Right atrium auricular region (tissue), 2 donors: ENCODE measurements around the gene CCDC138. TPM values are rescaled to one million over a fixed set of nuclear protein-coding genes. Genes with fewer than 3 reads are reported as not detected.

Experiments
- DNase-seq: peaks from one replicate; pipeline ENCODE4 v3.0.0-alpha.2; 2019; ENCODE audit warnings: low spot score
- H3K27ac ChIP-seq, 2 donors: fragments of 200-600 bp; sonication (generic); 1 replicate in 1 of 2; 2 replicates in 1 of 2; pipeline ENCODE4 v1.5.1; 2016 to 2019
- H3K27me3 ChIP-seq, 2 donors: fragments of 200-600 bp; sonication (generic); one replicate each; pipeline versions ENCODE4 v1.5.1 to v1.6.0; 2017 to 2019
- H3K36me3 ChIP-seq: fragments of 200-600 bp; sonication (generic); one replicate; pipeline ENCODE4 v1.5.1; 2016
- H3K4me1 ChIP-seq, 2 donors: fragments of 200-600 bp; sonication (generic); one replicate each; pipeline versions ENCODE4 v1.5.1 to v1.6.0; 2017 to 2019
- H3K4me3 ChIP-seq, 2 donors: fragments of 200-600 bp; sonication (generic); 1 replicate in 1 of 2; 2 replicates in 1 of 2; pipeline ENCODE4 v1.5.1; 2017 to 2019; ENCODE audit warnings: mild to moderate bottlenecking in 1 of 2, moderate library complexity in 1 of 2
- H3K9me3 ChIP-seq, 2 donors: fragments of 200-600 bp; sonication (generic); one replicate each; pipeline ENCODE4 v1.5.1; 2019
- total RNA-seq, 2 donors: library from RNA; depleted of rRNA; stranded (reverse); fragments of >200 nt; gene quantifications; one replicate each; pipeline ENCODE4 v1.1.0, GENCODE V29; 2016
- TF ChIP-seq, protein P1 (sequence below), 2 donors: fragments of 200-600 bp; sonication (generic); IDR thresholded peaks; one replicate each; pipeline ENCODE4 v1.5.1; 2019; ENCODE audit warnings: antibody characterized with exemption in 2 of 2

The CCDC138 gene
- total RNA-seq, 2 donors from 2014 or later, result 1.0 to 1.5 TPM

DNA sequence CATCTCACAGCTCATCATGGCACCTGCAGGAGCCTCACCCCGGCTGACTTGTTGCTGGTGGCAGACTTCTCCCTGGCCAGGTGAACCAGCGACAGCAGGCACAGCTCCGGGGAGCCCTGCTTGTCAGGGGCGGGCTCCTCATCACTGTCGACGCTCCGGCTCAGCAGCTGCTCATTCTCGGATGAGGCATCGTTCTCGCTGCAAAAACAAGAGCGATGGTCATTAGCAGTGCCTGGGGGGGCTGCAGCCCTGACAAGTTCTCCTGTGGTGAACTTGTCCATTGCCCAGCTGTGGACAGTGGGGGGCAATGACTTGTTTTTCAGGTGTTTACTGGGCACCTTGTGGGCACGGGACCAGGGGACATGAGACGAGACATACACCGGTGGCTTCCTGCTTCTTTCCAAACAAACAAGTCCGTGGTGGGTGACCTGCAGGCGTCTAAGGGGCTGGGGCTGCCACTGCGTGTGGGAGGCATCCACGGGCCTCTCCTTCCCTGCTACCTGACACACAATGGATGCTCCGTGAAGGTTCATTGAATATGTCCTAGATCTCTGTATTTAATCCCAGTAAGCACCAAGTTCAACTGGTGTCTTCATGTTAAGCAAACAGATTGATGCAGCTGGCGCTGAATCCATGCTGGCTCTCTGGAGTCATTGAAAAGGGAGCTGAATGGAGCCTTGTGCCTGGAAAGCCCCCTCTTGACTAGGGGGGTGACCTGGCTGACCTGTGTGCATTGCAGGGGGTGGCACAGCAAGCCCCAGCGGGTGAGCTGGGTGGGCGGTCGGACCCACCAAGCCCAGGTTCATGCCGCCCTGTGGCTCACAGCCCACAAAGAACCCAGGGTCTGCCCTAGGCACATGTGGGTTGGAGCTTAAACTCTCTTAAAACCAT, 121.5 kb downstream of the CCDC138 start:
- Histone ChIP-seq H3K36me3 (no peaks in the 10 kb centered on the region), H3K27ac (no peak overlapping the region), H3K4me1 (peaks cover 0 to 4% of the 10 kb centered on the region in 2 donors), H3K4me3 (no peak overlapping the region), H3K27me3 (no peaks in the 10 kb centered on the region), H3K9me3 (no peaks in the 10 kb centered on the region)
- peak; percentile 55 for DNase-seq
- TF ChIP-seq, protein P1, sequence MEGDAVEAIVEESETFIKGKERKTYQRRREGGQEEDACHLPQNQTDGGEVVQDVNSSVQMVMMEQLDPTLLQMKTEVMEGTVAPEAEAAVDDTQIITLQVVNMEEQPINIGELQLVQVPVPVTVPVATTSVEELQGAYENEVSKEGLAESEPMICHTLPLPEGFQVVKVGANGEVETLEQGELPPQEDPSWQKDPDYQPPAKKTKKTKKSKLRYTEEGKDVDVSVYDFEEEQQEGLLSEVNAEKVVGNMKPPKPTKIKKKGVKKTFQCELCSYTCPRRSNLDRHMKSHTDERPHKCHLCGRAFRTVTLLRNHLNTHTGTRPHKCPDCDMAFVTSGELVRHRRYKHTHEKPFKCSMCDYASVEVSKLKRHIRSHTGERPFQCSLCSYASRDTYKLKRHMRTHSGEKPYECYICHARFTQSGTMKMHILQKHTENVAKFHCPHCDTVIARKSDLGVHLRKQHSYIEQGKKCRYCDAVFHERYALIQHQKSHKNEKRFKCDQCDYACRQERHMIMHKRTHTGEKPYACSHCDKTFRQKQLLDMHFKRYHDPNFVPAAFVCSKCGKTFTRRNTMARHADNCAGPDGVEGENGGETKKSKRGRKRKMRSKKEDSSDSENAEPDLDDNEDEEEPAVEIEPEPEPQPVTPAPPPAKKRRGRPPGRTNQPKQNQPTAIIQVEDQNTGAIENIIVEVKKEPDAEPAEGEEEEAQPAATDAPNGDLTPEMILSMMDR (IDR thresholded peaks at IDR 0.05), result no peak

DNA sequence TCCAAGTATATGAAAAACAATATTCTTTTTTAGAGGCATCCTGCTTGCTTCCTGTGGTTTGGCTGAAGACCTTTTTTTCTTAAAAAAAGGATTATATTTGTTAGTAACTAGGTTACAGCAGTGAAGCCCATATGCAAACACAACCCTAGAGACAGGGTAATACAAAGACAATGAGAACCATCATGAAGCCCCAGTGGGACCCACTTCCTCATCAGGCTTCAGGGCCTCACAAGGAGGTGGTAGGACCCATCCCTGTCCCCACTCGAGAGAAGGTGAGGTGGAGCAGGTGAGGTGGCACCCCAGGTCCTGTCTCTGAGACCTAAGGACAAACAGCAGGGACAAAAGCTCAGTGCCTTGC, 122.1 kb downstream of the CCDC138 start:
- peak; percentile 32 for DNase-seq
- H3K27me3 ChIP-seq, result no peaks in the 10 kb centered on the region
- H3K36me3 ChIP-seq, result no peaks in the 10 kb centered on the region
- TF ChIP-seq, protein P1 (IDR thresholded peaks at IDR 0.05), result no peak
- peaks cover 0 to 4% of the 10 kb centered on the region in 2 donors for H3K4me1 ChIP-seq
- no peak overlapping the region for H3K27ac ChIP-seq
- H3K9me3 ChIP-seq, result no peaks in the 10 kb centered on the region
- H3K4me3 ChIP-seq, result no peak overlapping the region

DNA sequence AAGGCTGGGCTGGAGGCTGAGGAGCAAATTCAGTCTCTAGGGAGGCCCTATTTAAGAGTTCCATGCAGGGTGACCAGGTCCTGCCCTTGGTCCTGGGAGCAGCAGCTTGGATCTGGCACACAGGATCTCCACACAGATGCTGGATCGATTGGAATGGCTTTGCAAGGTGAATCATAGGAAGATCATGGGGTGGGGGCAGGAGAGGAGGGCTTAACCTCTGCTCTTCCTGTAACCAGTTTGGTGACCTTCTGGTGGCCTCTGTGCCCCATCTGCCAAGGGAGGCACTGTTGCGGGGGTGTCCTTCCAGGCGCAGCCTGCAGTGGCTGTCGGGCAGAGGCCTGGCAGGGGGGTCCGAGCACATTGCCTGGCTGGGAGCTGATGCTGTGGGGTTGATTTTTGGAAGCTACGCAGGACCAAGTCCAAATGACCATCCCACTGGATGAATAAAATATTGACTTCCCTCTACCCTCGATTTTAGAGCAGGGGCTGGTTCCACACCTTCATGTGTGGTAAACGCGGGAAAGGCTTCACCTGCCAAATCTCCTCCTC, 122.8 kb downstream of the CCDC138 start:
- H3K4me1 ChIP-seq, result peaks cover 0 to 4% of the 10 kb centered on the region in 2 donors
- H3K4me3 ChIP-seq, result no peak overlapping the region
- no peaks in the 10 kb centered on the region for H3K36me3 ChIP-seq
- H3K27me3 ChIP-seq, result no peaks in the 10 kb centered on the region
- no peaks in the 10 kb centered on the region for H3K9me3 ChIP-seq
- no peak overlapping the region for H3K27ac ChIP-seq
- DNase-seq, result peak; percentile 46
- TF ChIP-seq, protein P1 (IDR thresholded peaks at IDR 0.05), result no peak

DNA sequence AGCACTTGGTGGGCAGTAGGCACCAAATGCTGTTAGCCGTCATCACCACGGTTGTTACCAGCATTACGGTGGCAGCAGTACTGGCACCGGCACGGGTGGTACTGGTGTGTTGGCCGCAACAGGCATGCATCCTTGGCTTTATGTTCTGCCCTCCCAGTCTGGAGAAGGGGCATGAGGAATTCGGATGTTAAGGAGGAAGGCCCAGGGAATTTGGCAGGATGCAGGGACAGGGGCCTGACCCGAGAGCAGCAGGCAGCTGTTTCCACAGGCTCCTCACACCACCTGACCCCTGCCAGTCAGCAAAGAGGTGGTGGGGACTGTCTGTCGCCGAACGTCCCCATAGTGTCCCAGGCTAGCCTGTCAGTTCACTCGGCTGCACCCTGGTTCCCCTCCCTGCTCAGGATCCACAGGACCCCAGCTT, 123.5 kb downstream of the CCDC138 start:
- peak; percentile 34 for DNase-seq
- Histone ChIP-seq H3K4me1 (peaks cover 0 to 4% of the 10 kb centered on the region in 2 donors), H3K27me3 (no peaks in the 10 kb centered on the region), H3K9me3 (no peaks in the 10 kb centered on the region), H3K36me3 (no peaks in the 10 kb centered on the region), H3K4me3 (no peak overlapping the region), H3K27ac (no peak overlapping the region)
- TF ChIP-seq, protein P1 (IDR thresholded peaks at IDR 0.05), result no peak

DNA sequence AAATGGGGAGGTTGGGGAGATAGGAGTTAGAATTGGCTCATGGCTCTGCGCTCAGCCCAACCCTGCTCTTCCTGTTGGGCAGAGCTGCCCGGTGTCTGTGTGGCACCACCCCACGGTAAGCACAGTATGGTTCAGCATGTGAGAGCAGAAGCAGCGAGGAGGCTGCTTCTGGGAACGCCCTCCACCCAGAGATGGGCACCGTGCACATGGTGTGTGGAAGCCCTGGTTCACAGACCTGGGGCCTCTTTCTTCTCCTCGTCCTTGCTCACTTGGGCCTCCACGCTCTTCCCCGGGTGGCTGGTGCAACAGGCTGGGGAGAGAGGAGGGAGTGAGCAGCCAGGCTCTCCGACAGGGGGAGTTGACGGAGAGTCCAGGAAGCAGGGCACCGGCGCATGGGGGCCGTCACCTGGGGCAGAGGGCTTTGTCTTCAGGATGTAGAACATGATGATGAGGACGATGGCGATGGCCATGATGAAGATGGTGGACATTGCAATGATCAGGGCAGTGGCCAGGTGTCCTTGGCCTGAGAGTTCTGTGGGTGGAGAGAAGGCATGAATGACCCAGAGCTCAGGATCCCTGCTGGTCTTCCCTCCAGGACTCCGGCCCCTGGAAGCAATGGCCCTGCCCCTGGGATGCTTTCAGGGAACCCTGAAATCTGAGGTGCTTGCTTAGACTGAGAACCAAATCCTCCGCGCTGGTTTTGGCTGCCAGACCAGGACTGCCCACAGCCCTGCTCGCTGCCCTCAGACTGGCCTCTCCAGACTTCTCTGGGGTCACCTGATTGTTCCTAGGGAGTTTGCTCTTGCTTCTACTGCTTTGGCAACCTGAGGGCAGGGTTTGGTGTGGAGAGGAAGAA, 124.2 kb downstream of the CCDC138 start:
- Histone ChIP-seq H3K36me3 (no peaks in the 10 kb centered on the region), H3K4me3 (no peak overlapping the region), H3K27ac (no peak overlapping the region), H3K4me1 (no peaks in the 10 kb centered on the region), H3K9me3 (no peaks in the 10 kb centered on the region), H3K27me3 (no peaks in the 10 kb centered on the region)
- peak; percentile 48 for DNase-seq
- TF ChIP-seq, protein P1 (IDR thresholded peaks at IDR 0.05), result no peak
